Right hindlimb (tissue), 1 donor: ENCODE data around the gene LARP1.
"Not testable (repeated sequence)": the region's sequence is repeated elsewhere in the genome, so short reads cannot be mapped to it uniquely, and the experiment has no call there.

Experiments
- DNase-seq: peaks from one replicate; pipeline ENCODE4 v3.0.0-alpha.2; 2018

LARP1 gene

DNA sequence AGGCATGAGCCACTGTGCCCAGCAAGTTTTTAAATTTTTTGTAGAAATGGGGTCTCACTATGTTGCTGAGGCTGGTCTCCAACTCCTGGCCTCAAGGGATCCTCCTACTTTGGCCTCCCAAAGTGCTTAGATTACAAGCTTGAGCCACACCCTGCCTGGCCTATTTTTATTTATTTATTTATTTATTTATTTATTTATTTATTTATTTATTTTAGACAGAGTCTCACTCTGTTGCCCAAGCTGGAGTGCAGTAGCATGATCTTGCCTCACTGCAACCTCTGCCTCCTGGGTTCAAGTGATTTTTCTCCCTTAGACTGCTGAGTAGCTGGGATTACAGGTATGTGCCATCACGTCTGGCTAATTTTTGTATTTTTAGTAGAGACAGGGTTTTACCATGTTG, 18.8 kb upstream of the LARP1 start:
- not testable (repeated sequence) for DNase-seq

DNA sequence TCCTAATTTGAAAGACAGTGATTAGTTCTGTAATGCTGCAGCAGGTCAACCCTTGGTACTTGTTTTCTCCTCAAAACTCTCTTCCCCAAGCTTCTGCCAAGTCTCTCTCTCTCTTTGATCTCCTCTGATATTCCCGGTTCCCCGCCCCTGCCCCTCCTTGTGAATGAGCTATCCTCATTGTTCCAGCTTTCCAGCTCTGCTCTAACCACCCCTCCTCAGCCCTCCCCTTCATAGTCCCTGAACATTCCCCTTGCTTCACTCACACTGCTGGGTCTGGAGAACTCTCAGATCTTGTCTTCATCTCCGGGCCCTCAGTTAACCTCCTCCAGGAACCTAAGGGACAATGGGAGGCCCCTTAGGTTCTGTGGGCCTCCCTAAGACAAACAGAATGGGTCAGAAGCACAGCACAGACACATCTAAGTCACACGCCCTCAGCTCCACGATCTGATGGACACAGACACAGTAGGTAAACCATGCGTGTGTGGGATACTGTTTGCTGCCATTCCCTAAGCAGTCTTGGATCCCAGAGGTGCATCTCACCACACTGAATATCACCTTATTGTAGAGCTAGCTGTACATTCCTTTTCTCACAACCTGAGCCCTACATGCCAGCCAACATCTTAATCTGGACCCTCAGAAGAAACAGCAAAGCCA, 17.4 kb upstream of the LARP1 start:
- DNase-seq = no peak

GRCh38 chr5:154740483-154740882, 14.7 kb upstream of the LARP1 start:
- peak; percentile 36 for DNase-seq

- DNase-seq = peak; percentile 49
These were observed 14.2 kb upstream of the LARP1 start for GRCh38 chr5:154740957-154741356.

DNA sequence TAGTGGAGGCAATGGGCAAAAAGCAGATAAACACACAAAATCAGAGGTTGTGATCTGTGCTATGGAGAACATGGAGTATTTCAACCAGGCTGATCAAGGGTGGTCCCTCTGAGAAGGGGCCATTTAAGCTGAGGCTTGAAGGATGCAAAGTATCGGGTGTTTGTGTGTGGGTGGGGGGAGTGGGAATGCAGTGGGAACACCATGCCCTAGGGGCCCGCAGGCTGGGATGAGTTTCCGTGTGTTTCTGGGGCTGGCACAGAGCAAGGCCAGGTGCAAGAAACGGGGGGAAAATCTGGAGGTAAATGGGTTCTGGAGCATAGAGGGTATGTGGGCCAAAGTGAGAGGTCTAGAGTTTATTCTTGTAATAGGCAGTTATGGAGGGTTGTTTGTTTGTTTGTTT, 13.8 kb upstream of the LARP1 start:
- DNase-seq = no peak

DNA sequence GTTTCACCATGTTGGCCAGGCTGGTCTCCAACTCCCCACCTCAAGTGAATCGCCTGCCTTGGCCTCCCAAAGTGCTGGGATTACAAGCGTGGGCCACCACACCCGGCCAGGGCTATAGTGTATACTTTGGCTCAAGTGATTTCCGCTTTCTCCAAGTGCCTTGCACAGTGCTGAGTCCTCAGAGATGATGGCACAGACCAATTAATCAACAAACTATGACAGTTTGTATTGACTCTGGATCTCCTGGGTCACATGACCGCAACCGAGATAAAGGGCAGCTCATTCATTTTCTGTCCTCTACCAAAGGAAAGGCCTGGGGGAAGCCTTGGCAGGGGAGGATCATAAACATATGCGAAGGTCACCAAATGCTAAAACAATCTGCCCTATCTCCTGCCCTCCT, 11.4 kb upstream of the LARP1 start:
- DNase-seq = no peak

- DNase-seq = no peak
These were observed 9.8 kb upstream of the LARP1 start for GRCh38 chr5:154745349-154745748.

DNA sequence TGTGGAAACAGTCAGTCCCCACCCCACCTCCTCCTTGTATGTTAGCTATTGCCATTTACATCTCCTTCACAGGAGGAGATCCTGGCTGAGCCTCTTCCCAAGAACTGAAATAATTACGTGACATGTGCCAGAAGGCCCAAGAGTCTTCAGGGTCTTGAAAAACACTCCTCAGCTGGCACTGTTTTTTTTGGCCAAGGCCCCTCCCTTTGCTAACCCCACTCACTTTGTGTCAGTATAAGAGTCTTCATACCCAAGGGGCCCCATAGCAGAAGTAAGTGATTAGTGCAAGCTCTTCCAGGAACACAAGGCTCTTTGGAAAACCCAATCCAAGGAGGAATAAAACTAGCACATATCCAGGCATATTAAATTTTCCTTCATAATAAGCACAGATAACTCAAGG, 5.7 kb upstream of the LARP1 start:
- peak; percentile 34 for DNase-seq

DNA sequence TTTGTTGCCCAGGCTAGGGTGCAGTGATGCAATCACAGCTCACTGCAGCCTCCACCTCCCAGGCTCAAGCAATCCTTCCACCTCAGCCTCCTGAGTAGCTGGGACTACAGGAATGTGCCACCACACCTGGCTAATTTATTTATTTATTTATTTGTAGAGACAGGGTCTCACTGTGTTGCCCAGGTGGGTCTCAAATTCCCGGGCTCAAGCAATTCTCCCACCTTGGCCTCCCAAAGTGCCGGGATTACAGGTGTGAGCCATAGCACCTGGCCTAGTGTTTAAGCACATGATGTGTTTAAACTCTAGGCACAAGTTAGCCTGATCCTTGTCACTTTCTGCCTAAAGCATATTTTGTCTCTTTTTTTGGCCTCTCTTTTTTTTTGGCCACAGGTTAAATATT, 4.5 kb upstream of the LARP1 start:
- not testable (repeated sequence) for DNase-seq

- DNase-seq = no peak
These were observed 3.3 kb upstream of the LARP1 start for GRCh38 chr5:154751854-154752253.

GRCh38 chr5:154753792-154754191, 1.4 kb upstream of the LARP1 start:
- peak; percentile 87 for DNase-seq

- peak; percentile 100 for DNase-seq
These were observed 467 bp upstream of the LARP1 start for GRCh38 chr5:154754460-154755360.

GRCh38 chr5:154756009-154756867, 1.1 kb downstream of the LARP1 start:
- DNase-seq = peak; percentile 49

GRCh38 chr5:154756868-154757813, 2.0 kb downstream of the LARP1 start:
- peak; percentile 59 for DNase-seq

DNA sequence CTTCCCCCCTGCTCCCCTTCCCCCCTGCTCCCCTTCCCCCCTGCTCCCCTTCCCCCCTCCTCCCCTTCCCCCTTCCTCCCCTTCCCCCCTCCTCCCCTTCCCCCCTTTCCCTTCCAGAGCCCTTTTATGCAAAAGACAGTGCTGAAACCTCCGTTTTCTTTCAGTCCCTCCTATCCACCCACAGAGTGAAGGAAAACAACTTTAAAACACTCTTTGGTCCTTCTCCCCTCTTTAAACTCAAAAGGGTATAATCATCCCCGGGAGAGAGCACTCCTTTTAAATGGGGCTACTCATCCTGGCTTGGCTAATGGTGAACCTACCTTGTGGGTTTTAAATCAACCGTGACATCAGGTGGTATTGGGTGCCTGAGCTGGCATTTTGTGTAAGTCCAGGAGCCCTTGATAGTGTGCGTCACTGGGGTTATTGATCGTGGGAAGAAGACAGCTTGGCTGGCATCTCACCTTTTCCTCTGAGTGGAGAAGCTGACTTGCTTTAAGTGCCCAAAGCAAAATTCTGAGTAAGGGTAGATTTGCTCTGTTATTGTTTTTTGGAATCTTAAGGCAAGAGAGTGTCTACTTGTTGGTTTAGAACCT, 2.7 kb downstream of the LARP1 start:
- no peak for DNase-seq

- DNase-seq = no peak
These were observed 3.3 kb downstream of the LARP1 start for GRCh38 chr5:154758493-154758892.

GRCh38 chr5:154758977-154759376, 3.8 kb downstream of the LARP1 start:
- no peak for DNase-seq

DNA sequence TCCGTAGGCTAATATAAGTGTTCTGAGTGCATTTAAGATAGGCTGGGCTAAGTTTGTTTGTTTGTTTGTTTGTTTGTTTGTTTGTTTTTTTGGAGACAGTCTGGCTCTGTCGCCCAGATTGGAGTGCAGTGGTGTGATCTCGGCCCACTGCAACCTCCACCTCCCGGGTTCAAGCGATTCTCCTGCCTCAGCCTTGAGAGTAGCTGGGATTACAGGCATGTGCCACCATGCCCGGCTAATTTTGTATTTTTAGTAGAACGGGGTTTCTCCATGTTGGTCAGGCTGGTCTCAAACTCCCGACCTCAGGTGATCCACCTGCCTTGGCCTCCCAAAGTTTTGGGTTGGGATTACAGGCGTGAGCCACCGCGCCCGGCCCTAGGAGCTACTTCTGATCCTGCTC, 4.7 kb downstream of the LARP1 start:
- not testable (repeated sequence) for DNase-seq

DNA sequence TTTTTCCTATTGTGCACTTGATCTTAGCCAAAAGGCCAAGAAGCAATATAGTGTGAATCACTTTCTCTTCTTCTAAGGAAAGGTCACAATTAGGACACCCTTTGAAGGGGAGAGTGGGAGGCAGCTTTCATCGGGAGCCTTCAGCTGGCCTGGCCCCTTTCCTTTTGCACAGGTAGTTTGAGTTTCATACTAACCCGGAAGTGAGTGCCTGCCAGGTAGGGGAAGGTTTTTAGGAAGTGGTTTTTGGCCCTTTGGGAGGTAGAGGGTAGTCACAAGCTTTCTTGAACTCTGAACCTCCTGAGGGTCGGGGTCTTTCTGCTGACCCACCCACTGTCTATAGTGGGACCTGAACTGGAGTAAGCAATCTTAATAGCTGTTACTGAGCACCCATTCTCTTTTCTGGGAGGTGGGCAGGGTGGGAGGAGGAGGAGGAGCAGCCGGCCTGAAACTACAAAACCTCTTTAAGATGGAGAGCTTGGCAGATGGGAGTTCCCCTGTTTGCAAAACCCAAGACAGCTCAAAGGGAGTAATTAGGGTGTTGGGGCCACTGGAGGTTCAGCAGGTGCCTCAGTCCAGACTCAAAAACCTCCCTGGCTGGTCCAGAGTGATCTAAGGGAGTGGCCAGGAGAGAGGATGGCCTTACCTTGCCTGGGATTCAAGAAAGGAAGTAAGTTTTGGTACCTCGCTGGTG, 6.0 kb downstream of the LARP1 start:
- no peak for DNase-seq

DNA sequence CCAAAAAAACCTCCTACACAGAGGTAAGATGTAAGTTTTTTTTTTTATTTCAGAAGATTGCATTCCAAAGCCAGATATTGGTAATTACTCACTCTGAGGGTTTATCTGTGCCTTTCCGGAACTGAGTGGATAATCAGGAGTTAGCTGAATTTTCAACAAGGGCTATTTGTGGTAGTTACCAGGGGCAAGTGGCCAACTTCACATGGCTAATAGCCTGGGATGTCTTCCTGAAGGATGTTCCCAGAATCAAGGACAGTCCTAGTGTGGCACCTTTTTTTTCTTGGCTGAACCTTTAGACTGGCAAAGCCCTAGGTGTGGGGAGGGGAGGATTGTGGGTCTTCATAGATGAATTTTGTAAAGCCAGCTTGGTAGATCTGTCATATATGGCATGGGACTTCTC, 7.1 kb downstream of the LARP1 start:
- no peak for DNase-seq

DNA sequence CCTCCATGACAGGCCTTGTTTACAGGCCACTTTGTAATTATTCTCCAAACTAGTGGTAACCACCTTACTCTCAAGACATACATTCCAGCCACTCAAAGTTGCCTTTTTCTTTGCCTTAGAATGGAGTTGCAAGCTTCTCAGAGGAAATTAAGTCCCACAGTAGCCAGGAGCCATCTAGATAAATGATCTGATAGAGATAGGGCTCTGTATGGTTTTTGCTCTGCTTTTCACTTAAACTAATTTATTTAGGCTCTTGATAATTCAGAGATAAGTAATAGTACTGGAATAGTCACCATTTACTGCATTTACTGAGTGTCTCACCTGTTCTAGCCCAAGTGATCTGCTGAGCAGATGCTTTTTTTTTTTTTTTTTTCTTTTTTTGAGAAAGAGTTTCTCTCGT, 7.5 kb downstream of the LARP1 start:
- DNase-seq = no peak
